Loucy (cell line): ENCODE results near the gene COL9A2.

Experiments used
- CTCF ChIP-seq: fragments of 200-600 bp; sonication (generic); conservative IDR thresholded peaks from 2 replicates; pipeline ENCODE4 v1.5.1; 2014; ENCODE audit warnings: mild to moderate bottlenecking, antibody characterized with exemption, low read length
- EZH2phosphoT487 ChIP-seq: fragments of 200-600 bp; IDR thresholded peaks from 2 replicates; pipeline ENCODE4 v1.6.1; 2018; ENCODE audit warnings: antibody characterized with exemption, mild to moderate bottlenecking, moderate library complexity, borderline replicate concordance

GRCh38 chr1:40314721-40315238, 2.3 kb downstream of the COL9A2 start:
- TF ChIP-seq CTCF: no peak
- TF ChIP-seq EZH2phosphoT487: no peak
